ENCODE data around the gene ATG7. TPM values are rescaled to one million over a fixed set of nuclear protein-coding genes. Genes with fewer than 3 reads are reported as not detected.
"Not testable (repeated sequence)": the region's sequence is repeated elsewhere in the genome, so short reads cannot be mapped to it uniquely, and the experiment has no call there.

Gene ATG7
- total RNA-seq, 2 experiments from 2014 or later, result 28.3 to 38.2 TPM

DNA sequence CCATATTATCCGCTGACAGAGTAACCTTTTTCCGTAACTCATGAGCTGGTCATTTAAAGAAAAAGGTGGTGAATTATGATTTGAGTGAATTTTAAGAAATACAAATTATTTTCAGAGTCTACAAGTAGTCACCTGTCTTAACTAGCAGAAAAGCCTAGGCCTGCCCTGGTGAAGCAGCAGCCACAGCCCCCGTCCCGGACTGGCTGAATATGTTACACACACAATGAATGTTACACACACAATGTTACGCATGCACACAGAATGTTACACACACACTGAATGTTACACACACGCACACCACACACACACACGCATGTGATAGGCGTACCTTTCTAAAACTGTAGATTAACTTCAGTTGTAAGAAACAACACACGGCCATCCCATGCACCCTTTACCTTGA is 293.7 kb downstream of the ATG7 start:
- Mint-ChIP-seq H3K4me3 (no peak overlapping the region), H3K9me3 (ENCODE audit: low read depth) (no peaks in the 10 kb centered on the region), H3K36me3 (peaks cover 14% of the 10 kb centered on the region), H3K4me1 (no peaks in the 10 kb centered on the region), H3K27me3 (no peaks in the 10 kb centered on the region), H3K27ac (no peak overlapping the region)
- DNase-seq, result no peak
- CTCF ChIA-PET, result no interaction called here
- ATAC-seq, result no peak

- Mint-ChIP-seq H3K4me3 (no peak overlapping the region), H3K4me1 (no peaks in the 10 kb centered on the region), H3K36me3 (peaks cover 14% of the 10 kb centered on the region), H3K27ac (no peak overlapping the region), H3K27me3 (no peaks in the 10 kb centered on the region), H3K9me3 (ENCODE audit: low read depth) (no peaks in the 10 kb centered on the region)
- DNase-seq, result no peak
- ATAC-seq, result no peak
- CTCF ChIA-PET, result no interaction called here
Measured at GRCh38 chr3:11566478-11566877, 294.3 kb downstream of the ATG7 start.

- DNase-seq, result no peak
- CTCF ChIA-PET, result no interaction called here
- no peak overlapping the region for H3K27ac Mint-ChIP-seq
- H3K9me3 Mint-ChIP-seq (ENCODE audit: low read depth), result no peaks in the 10 kb centered on the region
- no peak for ATAC-seq
- H3K4me3 Mint-ChIP-seq, result no peak overlapping the region
- H3K27me3 Mint-ChIP-seq, result no peaks in the 10 kb centered on the region
- H3K36me3 Mint-ChIP-seq, result peaks cover 14% of the 10 kb centered on the region
- H3K4me1 Mint-ChIP-seq, result no peaks in the 10 kb centered on the region
Measured at GRCh38 chr3:11566916-11567315, 294.7 kb downstream of the ATG7 start.

- H3K36me3 Mint-ChIP-seq, result peaks cover 14% of the 10 kb centered on the region
- ATAC-seq (no peak), DNase-seq (no peak)
- H3K27ac Mint-ChIP-seq, result no peak overlapping the region
- no peaks in the 10 kb centered on the region for H3K4me1 Mint-ChIP-seq
- CTCF ChIA-PET, result no interaction called here
- H3K27me3 Mint-ChIP-seq, result no peaks in the 10 kb centered on the region
- no peak overlapping the region for H3K4me3 Mint-ChIP-seq
- no peaks in the 10 kb centered on the region for H3K9me3 Mint-ChIP-seq (ENCODE audit: low read depth)
Measured at GRCh38 chr3:11567516-11568467, 295.6 kb downstream of the ATG7 start.

DNA sequence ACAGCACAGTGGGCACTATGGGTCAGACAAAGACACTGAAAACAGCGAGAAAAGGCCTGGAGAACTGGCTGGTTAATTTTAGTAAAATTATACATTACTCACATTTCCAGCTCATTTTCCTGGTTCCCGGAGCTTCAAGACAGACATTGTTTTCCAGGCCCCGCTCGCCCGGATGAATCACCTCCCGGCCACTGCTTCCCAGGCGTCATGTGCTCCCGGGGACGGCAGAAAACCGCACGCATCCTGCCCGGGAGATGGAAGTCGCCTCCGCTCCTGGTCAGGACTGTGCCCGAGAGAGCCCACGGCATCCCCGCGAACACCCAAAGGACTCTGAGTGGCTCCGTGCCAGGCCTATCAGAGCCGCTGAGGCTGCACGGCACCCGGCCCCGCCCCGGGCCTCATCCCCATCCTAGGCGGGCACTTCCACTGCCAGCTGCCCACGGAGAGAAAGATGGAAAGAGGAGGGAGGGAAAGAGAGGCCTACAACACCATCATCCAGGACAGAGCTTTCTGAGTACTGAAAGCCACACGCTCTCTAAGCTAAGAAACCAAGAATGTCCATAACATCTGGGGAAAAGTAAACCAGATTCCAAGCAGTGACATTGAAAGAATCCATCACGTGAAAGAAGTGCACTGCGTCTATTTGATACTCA is 296.4 kb downstream of the ATG7 start:
- H3K27me3 Mint-ChIP-seq, result no peaks in the 10 kb centered on the region
- DNase-seq (no peak), ATAC-seq (no peak)
- H3K9me3 Mint-ChIP-seq (ENCODE audit: low read depth), result no peaks in the 10 kb centered on the region
- H3K36me3 Mint-ChIP-seq, result peaks cover 13% of the 10 kb centered on the region
- CTCF ChIA-PET, result no interaction called here
- H3K4me1 Mint-ChIP-seq, result no peaks in the 10 kb centered on the region
- no peak overlapping the region for H3K4me3 Mint-ChIP-seq
- no peak overlapping the region for H3K27ac Mint-ChIP-seq

DNA sequence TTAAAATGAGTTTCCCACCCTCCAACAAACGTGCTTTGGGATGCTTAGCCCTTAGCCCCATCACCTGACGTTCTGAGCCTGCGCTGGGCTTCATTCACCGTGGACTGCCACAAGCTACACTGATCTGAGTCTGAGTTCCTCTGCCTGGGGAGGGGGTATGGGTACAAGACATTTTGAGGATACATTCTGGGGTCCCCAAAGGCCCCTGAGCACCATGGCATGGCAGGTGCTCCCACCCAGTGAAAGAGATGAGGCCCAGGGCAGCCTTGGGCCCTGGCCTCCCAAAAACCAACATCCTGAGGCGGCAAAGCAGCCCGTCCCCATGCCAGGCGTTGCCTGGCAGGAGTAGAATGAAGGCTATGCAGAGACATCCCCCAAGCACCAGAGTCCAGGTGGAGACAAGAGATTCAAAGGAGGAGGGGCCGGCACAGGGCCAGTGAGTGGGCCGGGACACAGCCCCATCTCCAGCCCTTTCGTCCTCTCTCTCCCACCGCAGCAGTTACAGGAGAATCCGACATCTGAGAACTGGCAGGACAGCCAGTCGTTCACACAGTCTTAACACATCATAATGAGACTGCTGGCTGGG is 297.1 kb downstream of the ATG7 start:
- peak overlapping the region; percentile 45 for H3K27ac Mint-ChIP-seq
- CTCF ChIA-PET, result no interaction called here
- H3K36me3 Mint-ChIP-seq, result peaks cover 12% of the 10 kb centered on the region
- no peaks in the 10 kb centered on the region for H3K4me1 Mint-ChIP-seq
- DNase-seq (no peak), ATAC-seq (no peak)
- H3K9me3 Mint-ChIP-seq (ENCODE audit: low read depth), result no peaks in the 10 kb centered on the region
- no peaks in the 10 kb centered on the region for H3K27me3 Mint-ChIP-seq
- H3K4me3 Mint-ChIP-seq, result no peak overlapping the region

GRCh38 chr3:11570251-11570650 is 298.1 kb downstream of the ATG7 start:
- Mint-ChIP-seq H3K9me3 (ENCODE audit: low read depth) (no peaks in the 10 kb centered on the region), H3K27ac (no peak overlapping the region), H3K27me3 (no peaks in the 10 kb centered on the region), H3K4me3 (no peak overlapping the region), H3K4me1 (no peaks in the 10 kb centered on the region), H3K36me3 (peaks cover 12% of the 10 kb centered on the region)
- DNase-seq (no peak), ATAC-seq (no peak)
- CTCF ChIA-PET, result no interaction called here

GRCh38 chr3:11570789-11571495 is 298.7 kb downstream of the ATG7 start:
- DNase-seq (no peak), ATAC-seq (no peak)
- H3K27ac Mint-ChIP-seq, result no peak overlapping the region
- H3K36me3 Mint-ChIP-seq, result peaks cover 12% of the 10 kb centered on the region
- H3K4me3 Mint-ChIP-seq, result no peak overlapping the region
- no peaks in the 10 kb centered on the region for H3K27me3 Mint-ChIP-seq
- CTCF ChIA-PET, result no interaction called here
- no peaks in the 10 kb centered on the region for H3K9me3 Mint-ChIP-seq (ENCODE audit: low read depth)
- no peaks in the 10 kb centered on the region for H3K4me1 Mint-ChIP-seq

- H3K36me3 Mint-ChIP-seq; H3K9me3 Mint-ChIP-seq (ENCODE audit: low read depth); ATAC-seq; CTCF ChIA-PET; H3K4me3 Mint-ChIP-seq; DNase-seq; H3K4me1 Mint-ChIP-seq; H3K27ac Mint-ChIP-seq; H3K27me3 Mint-ChIP-seq: not testable (repeated sequence)
Measured at GRCh38 chr3:11572660-11573059, 300.5 kb downstream of the ATG7 start.

- Mint-ChIP-seq H3K9me3 (ENCODE audit: low read depth) (no peaks in the 10 kb centered on the region), H3K27ac (no peak overlapping the region), H3K4me1 (no peaks in the 10 kb centered on the region), H3K36me3 (peaks cover 6% of the 10 kb centered on the region), H3K27me3 (no peaks in the 10 kb centered on the region), H3K4me3 (no peak overlapping the region)
- CTCF ChIA-PET, result no interaction called here
- ATAC-seq (no peak), DNase-seq (no peak)
Measured at GRCh38 chr3:11574981-11575669, 302.9 kb downstream of the ATG7 start.

DNA sequence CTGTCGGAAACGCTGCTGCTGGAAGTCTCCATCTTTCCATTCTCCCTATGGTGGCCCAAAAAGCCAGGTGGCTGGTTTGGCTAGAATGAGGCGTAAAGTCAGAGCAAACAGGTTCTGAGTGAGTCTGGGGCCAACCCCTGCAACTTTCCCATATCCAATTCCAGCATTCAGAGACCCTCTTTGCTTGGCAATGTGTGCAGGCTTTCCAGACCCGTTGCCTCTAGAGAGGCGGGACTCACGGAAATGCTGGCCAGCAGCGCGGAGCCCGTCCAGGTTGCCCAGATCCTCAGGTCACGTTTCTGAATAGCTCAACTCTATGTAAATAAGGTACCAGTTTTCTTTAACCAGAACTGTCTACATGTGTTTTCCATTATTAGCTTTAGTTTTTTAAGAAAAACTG is 303.5 kb downstream of the ATG7 start:
- Mint-ChIP-seq H3K27ac (no peak overlapping the region), H3K27me3 (no peaks in the 10 kb centered on the region), H3K4me3 (no peak overlapping the region), H3K4me1 (peaks cover 2% of the 10 kb centered on the region), H3K36me3 (peaks cover 10% of the 10 kb centered on the region), H3K9me3 (ENCODE audit: low read depth) (no peaks in the 10 kb centered on the region)
- no peak for DNase-seq
- ATAC-seq, result no peak
- CTCF ChIA-PET, result no interaction called here

GRCh38 chr3:11576453-11576852 is 304.3 kb downstream of the ATG7 start:
- no peaks in the 10 kb centered on the region for H3K27me3 Mint-ChIP-seq
- no peak for DNase-seq
- H3K36me3 Mint-ChIP-seq, result peaks cover 10% of the 10 kb centered on the region
- peaks cover 2% of the 10 kb centered on the region for H3K4me1 Mint-ChIP-seq
- no peak overlapping the region for H3K4me3 Mint-ChIP-seq
- no peaks in the 10 kb centered on the region for H3K9me3 Mint-ChIP-seq (ENCODE audit: low read depth)
- CTCF ChIA-PET, result no interaction called here
- H3K27ac Mint-ChIP-seq, result no peak overlapping the region
- no peak for ATAC-seq

DNA sequence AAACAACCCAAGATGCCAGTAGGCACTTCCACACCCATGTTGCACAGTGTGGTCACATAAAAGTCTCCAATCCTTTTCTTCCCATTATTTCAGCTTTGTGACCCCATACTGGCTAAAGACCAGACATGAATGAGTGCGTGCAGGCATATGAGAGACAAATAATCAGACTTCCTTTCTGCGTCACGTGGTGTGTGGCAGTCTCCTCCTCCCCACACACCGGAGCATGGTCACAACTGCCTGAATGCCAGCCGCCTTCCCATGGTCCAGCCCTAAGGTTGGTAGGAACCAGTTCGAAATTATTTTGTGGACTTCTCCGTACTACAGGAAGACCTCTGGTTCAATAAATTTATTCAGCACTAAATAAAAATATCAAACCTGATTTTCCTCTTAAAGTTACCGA is 306.0 kb downstream of the ATG7 start:
- no peaks in the 10 kb centered on the region for H3K9me3 Mint-ChIP-seq (ENCODE audit: low read depth)
- H3K4me1 Mint-ChIP-seq, result peaks cover 5% of the 10 kb centered on the region
- peaks cover 13% of the 10 kb centered on the region for H3K36me3 Mint-ChIP-seq
- H3K27ac Mint-ChIP-seq, result no peak overlapping the region
- H3K27me3 Mint-ChIP-seq, result no peaks in the 10 kb centered on the region
- ATAC-seq (no peak), DNase-seq (no peak)
- no peak overlapping the region for H3K4me3 Mint-ChIP-seq
- CTCF ChIA-PET, result interaction anchor here (1.2 kb wide), 1 partner anchor 198 kb away, joined by 3 read pairs; no protein-coding TSS in a partner anchor

Measured in activated CD8-positive, alpha-beta memory T cell treated with anti-CD3 and anti-CD28 coated beads, Interleukin-2, amount 10 ng/mL, durations not matched to agents 7 days and 5 days (primary cell).